Activated CD4-positive, CD25-positive, alpha-beta regulatory T cell treated with anti-CD3 and anti-CD28 coated beads, Interleukin-2, amount 50 U/mL, for 24 hours (primary cell): ENCODE measurements around the gene CDK17.

Source experiments
- ATAC-seq, 2 donors: fragments of 150-1000 bp; cut with Tn5 transposase; one replicate each; pipeline ENCODE4 v1.10.0; 2021; ENCODE audit warnings: mild to moderate bottlenecking in 1 of 2, moderate library complexity in 1 of 2

CDK17 gene

DNA sequence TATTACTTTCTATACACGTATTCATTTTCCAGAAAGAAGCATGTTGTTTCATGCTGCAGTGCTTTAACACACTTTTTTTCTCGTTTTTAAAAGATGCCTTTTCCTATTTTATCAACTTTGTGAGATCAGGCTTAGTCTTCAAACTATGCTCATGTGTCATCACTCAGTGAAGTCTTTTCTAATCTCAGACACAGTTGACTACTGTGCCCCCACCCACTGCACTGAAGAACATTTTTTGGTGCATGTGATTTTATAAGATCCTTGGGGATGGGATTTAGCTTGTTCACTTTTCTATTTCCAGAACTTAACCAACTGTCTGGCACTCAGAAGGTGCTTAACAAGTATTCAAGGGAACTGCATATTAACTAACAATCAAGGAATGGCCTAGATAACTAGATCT, 85.5 kb downstream of the CDK17 start:
- no peak for ATAC-seq

DNA sequence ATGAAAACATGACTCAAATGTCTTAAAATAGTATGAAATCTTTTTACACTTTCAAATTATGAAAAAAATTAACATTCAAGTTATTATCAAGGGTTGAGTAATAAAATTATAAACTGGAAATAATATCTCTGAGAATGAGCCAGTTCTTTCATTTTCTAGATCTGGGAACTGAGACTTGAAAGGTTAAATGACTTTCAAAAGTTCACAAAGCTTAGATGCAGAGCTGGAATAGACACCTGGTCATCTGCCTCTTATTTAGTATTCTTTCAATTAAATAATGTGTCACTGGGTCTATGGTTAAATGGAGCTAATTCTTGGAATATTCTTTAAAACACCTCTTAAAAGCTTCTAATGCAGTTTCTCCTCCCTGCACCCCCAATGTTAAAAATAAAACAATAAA, 86.6 kb downstream of the CDK17 start:
- peak; percentile 48 to 68 for ATAC-seq

DNA sequence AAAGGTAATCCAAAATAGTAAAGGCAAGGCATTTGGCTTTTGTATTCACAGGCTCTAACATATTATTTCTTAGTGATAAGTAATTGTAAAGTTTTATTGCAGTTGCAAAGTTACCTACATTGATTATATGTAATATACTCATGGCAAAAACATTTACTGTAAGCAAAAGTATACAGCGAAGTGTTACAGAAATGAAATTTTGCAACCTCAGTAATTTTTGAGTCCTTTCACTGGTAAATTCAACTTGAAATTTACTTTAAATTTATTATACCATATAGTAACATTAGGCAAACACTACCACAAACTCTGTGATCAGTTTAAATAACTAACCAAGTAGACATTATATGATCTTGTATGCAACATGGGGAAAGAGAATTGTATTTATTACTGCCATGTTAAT, 89.0 kb downstream of the CDK17 start:
- ATAC-seq = no peak

DNA sequence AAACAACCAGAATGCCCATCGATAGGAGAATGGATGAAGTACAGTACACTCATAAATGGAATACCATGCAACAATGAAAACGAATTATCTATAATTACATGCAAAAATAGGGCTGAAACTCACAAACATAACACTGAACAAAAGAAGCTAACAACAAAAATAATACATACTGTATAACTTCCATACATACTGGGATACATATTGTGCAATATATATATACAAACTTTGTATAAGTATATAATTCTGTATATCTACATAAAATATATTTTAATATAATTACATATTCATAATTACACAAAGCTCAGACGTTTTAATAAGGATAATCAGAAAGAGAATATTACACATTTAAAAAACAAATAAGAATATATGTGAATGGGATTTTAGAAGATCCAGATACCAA, 90.2 kb downstream of the CDK17 start:
- no peak for ATAC-seq

DNA sequence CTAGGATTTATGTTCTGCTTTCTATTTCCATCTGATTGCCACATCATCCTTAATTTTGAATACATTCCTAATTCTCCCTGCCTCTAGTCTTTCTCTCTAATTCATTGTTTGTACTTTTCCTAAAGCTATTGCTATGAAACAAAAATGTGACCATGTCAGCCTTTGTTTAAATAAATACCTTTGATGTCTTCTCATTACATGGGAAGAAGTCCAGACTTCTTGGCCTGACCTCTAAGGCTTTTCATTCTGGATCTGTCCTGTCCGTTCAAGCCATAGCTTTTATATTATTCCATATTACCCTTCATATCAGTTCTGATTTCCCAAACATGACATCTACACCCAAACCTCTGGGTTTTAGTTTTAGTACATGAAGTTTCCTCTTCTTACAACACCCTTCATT, 91.4 kb downstream of the CDK17 start:
- ATAC-seq = no peak

DNA sequence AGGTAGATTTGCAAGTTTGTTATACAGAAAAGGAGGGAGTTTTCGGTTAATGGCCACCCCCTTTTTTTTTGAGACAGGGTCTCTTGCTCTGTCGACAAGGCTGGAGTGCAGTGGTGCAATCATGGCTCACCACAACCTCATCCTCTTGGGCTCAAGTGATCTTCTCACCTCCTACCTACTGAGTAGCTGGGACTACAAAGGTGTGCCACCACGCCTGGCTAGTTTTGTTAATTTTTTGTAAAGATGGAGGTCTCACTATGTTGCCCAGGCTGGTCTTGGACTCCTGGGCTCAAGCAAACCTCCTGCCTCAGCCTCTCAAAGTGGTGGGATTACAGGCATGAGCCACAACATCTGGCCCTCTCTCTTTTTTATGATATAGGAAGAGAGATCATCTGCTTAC, 94.6 kb downstream of the CDK17 start:
- no peak for ATAC-seq

DNA sequence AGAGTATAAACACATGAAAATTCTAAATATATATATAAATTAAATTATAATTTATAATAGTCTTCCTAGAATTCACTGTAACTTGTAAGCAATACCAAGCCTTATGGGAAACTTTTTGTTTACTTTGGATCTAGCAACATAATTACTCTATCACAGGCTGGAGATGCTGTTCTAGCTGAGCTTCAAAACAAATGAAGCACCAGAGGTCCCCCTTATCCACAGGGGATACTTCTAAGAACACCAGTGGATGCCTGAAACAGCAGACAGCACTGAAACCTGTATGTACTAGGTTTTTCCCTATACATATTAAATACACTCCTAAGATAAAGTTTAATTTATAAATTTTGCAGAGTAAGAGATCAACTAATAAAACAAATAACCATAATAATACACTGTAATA, 96.6 kb downstream of the CDK17 start:
- no peak for ATAC-seq

DNA sequence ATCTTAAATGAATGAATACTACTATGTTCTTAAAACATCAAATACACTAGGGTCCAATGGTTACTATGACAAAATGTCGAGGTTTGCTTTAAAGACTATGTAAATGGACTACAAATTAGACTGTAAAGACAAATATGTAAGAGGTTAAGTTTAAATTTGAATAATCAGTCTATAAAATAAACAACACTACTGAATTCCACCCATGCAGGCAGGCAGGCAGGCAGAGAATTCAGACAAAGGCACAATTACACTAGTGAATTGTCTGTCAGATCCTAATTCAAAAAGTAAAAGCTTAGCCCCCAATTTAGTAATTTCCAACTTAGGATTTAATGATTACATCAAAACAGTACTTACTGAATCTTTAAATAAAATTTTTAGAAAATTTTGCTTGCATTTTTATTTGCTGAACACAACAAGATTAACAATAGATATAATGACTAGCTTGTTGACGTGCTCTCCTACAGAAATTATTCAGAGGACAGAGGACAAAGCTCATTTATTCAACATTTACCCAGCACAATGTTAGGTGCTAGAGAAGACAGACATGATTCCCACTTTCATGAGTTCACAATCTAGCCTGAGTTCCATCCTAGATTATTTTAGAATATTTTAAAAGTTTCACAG, 97.4 kb downstream of the CDK17 start:
- ATAC-seq = no peak

DNA sequence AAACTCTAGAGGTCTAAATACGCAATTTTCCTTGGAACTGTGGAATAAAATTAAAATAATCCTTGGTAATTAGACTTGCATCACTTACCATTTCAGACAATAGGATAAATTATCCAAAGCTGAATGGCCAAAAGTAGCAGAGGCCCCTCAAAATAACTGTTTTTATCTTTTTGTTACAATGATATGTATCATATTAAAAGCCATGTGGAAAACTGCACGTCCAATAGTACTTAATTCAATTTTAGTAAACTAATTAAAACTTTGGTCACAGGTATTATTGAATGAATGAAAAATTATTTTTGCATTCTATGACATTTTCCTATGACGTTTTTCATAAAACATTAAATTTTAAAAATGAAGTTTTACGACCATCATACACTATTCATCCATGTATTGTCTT, 98.5 kb downstream of the CDK17 start:
- ATAC-seq = no peak

DNA sequence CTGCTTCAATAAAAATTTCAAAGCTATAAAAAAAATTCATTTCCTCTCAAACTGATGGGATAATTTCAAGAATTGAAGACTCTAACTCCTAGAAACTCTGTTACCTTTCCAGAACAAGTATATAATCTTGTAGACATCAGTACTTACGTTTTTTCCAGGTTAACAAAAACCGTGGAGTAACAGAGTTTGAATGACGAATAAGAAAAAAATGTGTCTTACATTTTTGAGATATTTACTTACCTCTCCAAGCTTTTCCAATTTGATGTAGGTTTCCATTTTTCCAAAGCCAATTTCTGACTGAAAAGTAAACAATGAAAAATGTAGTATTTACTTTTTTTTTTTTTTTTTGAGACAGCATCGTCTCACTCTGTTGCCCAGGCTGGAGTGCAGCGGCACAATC, 100.2 kb downstream of the CDK17 start:
- no peak for ATAC-seq

DNA sequence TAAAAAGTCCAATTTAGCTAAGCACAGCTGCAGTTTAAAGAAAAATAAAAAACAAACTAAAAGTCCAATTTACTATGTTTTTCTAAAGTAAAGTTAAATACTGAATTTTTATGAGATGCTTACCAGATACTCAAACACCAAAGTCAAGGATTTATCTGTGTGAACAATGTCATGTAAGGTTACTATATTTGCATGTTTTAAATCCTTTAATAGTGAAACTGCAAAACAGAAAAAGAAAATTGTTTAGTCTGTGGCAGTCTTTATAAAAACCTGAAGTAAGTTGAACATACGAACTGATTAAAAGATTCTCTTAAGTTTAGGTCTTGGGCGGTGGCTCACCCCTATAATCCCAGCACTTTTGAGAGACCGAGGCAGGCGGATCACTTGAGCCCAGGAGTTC, 102.7 kb downstream of the CDK17 start:
- no peak for ATAC-seq

DNA sequence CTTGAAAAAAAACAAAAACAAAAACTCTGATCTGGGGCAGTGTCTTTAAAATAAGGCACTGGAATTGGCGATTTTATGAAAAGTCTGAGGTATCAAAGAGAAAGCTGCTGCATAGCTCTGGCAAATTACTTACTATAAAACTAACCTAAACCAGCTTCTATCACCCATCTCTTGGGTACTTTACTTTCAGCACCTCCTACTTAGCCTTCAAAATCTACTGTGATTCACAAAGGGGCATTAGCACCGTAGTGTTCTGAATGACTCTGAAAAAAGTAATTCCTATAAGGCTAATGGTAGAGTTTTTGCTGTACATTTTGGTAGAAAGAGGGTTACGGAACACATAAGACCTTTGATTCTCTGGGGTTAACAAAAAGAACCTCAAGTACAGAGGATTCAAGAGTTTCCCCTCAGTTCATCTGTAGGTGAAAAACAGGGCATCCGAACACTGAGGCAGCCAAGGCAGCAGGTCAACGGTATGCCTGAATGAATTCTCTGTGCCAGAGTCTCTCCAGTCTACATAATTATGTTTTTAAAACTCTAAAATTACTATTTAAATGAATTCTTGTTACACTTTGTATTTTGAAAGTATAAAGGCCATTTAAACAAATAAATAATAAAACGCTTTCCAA, 104.6 kb downstream of the CDK17 start:
- ATAC-seq = peak; percentile 35 to 51

DNA sequence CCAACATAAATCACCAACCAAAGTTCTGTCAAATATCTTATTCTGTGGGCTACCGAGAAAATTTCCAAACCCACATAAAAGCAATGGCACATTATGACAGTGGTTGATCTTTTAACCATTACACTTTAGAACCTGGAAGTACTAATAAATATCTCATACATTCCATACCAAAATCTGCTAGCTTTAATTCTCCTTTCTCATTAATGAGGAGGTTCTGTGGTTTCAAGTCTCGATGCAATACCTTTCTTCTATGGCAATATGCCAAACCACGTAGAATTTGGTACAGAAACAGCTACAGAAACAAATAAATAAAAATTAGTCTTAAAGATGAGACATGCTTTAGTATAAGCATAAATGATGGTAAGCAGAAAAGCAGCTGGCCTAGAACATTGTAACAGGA, 105.4 kb downstream of the CDK17 start:
- ATAC-seq = peak; percentile 25 to 49

DNA sequence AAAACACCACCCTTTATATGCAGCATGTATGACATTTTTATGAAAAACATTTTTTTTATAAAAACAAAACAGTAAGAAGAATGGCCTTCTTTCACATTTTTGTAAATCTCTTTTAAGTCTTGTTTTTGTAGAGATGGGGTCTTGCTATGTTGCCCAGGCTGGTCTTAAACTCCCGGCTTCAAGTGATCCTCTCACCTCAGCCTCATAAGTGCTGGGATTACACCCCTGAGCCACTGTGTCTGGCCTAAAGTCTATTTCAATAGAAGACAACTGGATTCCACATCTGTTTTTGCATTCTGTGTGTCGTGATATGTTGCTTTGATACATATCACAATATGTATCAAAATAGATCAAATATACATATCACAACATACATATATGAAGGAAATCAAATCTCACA, 107.1 kb downstream of the CDK17 start:
- no peak for ATAC-seq

DNA sequence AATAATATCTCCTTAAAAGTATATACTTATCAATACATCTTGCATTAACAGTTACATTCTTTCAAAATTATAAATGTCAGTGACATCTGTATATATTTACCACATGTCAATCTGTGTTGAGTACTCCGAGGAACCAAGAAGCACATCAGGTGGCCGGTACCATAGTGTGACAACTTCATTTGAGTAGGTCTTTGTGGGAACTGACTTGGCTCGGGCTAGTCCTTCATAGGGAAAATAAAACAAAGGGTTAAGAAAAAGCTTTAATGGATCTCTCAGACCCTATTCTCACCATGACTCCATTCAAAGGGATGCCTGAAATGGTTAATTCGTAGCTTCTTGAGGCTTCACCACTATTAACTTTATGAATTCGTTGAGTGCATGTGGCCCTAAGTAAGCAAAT, 111.2 kb downstream of the CDK17 start:
- no peak for ATAC-seq

DNA sequence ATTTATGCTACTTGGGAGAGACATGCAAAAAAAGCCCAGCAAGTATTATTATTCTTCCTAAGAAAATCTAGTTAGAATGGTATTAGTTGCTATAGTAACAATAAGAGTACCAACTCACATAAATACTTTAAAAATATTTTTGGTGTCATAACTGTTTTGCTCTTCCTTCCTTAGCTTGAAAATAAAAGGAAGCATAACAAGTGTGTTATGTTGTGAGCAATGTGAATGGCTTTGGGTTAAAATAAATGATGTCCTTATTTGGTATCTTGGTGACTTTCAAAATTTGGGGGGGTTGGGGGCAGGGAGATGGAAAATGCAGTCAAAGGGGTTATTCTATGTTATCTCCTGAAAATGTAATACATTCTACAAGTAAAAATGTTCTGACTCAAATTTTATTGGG, 115.1 kb downstream of the CDK17 start:
- ATAC-seq = no peak

DNA sequence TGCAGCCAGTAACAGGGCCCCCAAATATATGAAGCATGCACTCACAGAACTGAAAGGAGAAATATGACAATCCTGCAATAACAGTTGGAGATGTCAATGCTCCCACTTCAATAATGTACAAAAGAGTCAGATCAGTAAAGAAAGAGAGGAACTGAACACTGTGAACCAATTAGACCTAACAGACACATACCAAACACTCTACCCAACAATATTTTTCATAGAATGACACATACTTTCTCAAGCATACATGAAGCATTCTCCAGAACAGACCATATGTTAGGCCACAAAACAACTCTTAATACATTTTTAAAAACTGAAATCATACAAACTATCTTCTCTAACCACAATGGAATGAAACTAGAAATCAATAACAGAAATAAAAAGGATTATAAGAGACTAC, 125.9 kb downstream of the CDK17 start:
- peak; percentile 46 to 62 for ATAC-seq

DNA sequence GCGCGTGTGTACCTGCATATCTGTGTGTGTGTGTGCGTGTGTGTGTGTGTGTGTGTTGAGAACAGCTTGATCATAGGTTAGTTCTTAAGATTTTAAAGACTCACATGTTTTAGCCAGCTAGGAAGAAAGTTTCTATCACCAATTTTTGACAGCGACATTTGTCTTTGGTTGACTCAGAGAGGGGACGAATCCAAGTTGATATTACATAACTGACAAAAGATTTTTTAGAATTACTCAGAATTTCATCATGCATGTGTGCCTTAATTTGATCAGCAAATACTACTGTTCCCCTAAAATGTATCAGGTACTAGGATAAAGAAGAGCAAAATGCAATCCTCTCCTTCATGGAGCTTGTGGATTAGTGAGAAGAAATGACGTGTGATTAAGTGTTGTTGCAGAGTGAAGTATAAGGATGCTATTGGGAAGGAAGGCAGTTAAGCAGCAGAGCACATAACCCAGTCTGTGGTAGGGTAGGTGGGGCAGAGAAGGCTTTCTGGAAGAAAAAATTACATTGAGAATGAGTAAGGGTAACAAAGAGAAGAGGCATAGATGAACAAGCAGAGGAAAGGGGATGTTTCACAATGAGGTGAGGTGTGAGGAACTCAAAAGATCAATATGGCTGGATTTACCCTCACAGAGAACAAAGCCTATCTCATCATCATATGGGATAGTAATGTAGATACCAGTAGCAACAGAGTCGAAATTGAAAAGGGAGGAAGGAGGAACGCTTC, 128.6 kb downstream of the CDK17 start:
- peak in 1 of 2 donors; percentile 10 for ATAC-seq

DNA sequence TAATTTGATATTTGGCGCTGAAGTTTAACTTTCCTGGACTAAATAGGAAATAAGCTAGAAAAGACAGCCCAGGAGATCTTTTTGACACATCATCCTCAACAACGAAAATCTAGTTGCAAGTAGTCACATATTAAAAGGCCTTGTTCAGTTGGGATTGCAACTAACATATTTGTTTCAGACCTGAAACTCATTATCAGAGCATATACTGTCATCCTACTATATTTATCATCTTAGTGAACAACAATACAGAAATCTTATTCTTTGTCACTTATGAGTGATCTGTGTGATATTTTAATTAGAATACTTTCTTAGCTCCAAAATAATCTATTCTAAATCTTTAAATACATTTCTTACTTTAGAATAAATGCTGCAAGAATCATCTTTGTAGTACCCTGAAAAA, 134.0 kb downstream of the CDK17 start:
- ATAC-seq = peak; percentile 55 to 81

DNA sequence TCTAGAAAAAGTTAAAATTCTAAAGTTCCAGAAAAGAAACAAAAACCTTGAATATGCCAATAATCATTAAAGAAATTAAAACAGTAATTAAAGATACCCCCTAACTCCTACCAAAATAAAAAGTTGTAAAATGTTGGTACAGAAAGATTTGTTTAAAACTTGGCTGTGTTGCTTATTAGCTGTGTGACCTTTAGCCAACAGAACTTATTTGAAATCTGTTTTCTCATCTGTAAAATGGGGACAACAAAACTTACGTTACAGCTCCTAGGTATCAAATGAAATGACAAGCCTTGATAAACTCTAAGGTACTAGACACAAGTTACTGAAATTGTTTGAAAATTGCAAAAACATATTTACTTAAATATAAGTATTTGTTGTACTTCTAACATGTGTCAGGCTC, 134.4 kb downstream of the CDK17 start:
- ATAC-seq = no peak

DNA sequence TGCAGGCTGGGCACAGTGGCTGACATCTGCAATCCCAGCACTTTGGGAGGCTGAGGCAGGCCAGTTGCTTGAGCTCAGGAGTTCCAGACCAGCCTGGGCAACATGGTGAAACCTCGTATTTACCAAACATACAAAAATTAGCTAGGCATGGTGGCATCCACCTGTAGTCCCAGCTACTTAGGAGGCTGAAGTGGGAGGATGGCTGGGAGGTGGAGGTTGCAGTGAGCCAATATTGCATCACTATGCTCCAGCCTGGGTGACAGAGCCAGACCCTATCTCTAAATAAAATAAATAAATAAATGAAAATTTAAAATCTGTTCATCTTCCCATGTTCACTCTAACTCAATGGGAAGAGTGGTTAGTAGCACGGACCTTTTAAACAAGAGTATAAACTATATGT, 134.8 kb downstream of the CDK17 start:
- ATAC-seq = no peak

DNA sequence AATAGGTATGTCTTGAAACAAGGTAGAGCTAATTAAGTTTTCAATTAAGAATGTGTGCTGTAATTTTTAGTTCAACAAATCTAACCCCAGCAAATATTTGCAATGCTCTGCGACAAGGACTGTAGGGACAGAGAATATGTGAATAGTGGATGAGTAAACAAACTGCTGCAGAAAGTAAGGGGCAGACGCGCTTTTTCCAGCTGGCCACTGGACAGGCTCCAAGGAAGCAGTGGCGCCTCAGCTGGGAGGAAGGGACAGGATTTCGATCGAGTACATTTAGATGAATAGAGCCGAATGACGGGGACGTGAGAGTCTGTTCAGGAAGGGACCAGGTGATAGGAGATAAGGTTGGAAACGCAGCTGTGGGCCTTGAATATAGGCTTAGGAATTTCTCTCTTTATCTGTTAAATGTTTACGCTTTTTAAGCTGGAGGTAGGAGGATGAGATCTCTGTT, 136.8 kb downstream of the CDK17 start:
- ATAC-seq = no peak

DNA sequence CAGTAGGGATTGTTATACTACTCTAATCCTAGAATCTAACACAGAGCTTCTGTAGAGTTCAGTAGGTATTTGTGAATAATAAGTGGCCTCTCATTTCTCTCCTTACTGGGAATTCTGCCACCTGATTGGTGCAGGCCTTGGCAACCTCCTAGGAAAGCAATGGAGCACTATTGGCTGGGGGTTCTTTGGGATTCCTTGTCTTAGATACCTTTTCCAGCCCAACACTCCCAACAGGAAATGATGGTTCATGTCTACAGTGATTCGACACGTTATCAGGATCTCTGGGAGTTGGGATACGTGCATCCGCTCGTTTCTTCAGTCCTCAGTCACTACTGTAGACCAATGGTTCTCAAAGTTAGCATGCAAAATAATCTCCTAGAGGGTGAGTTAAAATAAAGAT, 138.7 kb downstream of the CDK17 start:
- no peak for ATAC-seq

DNA sequence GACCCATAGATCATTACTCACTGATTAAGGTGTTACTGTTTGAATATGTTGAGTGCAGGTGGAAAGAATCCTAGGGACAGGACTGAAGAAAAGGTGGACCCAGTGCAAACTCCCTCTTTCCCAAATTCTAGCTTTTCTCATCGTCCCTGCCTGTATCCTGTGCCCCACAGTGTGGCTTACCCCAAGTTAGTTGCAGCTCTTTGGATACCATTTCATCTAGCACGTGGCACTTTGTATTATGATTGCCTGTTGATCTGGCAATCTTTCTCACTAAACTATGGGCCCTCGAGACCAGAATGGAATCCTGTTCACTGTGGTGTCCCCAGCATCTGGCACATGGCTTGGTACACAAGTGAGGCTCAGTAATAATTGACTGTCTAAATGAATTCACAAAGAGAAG, 139.6 kb downstream of the CDK17 start:
- no peak for ATAC-seq
